Uterus (tissue), 2 donors: ENCODE results near the gene RSPO4.

Experiments used
- CTCF ChIP-seq, 4 experiments: fragments of 200-600 bp in 2 of 4; fragments of 450-650 bp in 2 of 4; sonication (generic) in 2 of 4; IDR thresholded peaks; one replicate each; pipeline ENCODE4 v1.5.1; 2016 to 2019; ENCODE audit warnings: antibody characterized with exemption in 4 of 4, mild to moderate bottlenecking in 2 of 4, moderate library complexity in 1 of 4
- POLR2A ChIP-seq, 2 donors: fragments of 450-650 bp; IDR thresholded peaks; one replicate each; pipeline ENCODE4 v1.6.1; 2016; ENCODE audit warnings: antibody characterized with exemption in 2 of 2, mild to moderate bottlenecking in 1 of 2, moderate library complexity in 1 of 2

- TF ChIP-seq CTCF (IDR thresholded peaks at IDR 0.05) = no peak
- no peak for TF ChIP-seq POLR2A (IDR thresholded peaks at IDR 0.05)
Measured at GRCh38 chr20:965956-966355, 36.2 kb downstream of the RSPO4 start.
